ENCODE data around the gene ATRX. TPM values are rescaled to one million over a fixed set of nuclear protein-coding genes. Genes with fewer than 3 reads are reported as not detected.
"Not testable (repeated sequence)": the region's sequence is repeated elsewhere in the genome, so short reads cannot be mapped to it uniquely, and the experiment has no call there.

The ATRX gene, protein sequence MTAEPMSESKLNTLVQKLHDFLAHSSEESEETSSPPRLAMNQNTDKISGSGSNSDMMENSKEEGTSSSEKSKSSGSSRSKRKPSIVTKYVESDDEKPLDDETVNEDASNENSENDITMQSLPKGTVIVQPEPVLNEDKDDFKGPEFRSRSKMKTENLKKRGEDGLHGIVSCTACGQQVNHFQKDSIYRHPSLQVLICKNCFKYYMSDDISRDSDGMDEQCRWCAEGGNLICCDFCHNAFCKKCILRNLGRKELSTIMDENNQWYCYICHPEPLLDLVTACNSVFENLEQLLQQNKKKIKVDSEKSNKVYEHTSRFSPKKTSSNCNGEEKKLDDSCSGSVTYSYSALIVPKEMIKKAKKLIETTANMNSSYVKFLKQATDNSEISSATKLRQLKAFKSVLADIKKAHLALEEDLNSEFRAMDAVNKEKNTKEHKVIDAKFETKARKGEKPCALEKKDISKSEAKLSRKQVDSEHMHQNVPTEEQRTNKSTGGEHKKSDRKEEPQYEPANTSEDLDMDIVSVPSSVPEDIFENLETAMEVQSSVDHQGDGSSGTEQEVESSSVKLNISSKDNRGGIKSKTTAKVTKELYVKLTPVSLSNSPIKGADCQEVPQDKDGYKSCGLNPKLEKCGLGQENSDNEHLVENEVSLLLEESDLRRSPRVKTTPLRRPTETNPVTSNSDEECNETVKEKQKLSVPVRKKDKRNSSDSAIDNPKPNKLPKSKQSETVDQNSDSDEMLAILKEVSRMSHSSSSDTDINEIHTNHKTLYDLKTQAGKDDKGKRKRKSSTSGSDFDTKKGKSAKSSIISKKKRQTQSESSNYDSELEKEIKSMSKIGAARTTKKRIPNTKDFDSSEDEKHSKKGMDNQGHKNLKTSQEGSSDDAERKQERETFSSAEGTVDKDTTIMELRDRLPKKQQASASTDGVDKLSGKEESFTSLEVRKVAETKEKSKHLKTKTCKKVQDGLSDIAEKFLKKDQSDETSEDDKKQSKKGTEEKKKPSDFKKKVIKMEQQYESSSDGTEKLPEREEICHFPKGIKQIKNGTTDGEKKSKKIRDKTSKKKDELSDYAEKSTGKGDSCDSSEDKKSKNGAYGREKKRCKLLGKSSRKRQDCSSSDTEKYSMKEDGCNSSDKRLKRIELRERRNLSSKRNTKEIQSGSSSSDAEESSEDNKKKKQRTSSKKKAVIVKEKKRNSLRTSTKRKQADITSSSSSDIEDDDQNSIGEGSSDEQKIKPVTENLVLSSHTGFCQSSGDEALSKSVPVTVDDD (N-terminal part only)
- 18.8 TPM for total RNA-seq

DNA sequence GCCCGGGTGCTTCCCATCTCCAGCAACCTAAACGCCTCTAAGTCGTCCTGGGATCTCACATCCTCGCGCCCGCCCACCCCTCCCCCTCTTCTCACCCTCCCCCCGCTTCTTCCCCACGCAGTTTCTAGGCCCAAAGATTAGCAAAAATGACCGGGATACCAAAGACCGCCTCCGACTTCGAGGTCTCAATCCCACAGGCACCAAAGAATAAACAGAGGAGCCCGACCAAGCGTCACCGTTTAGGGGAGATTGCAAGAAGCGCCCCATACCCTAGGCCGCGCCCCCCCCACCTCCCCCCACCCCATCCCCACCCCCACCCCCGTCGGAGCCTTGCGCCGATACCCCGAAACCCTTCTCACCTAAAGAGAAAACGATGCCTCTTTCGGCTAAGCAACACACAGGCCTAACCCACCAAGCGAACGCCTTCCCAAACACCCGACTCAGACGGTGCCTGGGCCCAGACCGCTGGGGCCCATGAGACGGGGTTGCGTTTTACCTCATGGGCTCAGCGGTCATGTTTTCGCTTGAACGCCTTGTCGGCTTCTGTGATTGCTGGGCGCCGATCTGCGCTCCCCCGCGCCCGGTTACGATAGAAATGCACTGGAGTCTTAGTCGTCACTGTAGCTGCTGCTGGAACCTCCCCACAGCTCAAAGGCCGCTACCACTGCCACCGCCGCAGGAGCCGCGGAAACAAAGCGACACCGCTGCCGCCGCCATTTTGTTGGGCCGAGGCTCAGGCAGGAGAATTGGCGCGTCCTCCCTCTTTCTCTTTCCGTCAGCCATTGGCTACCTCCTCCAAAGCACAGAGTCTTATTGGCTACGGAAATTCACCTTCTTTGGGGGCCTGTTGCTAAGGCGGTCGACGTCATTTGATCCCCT, at the start of gene ATRX:
TSS of gene ATRX (minus strand) at position 731 of the 879 bp plus-strand sequence. CDS start at position 516, 215 bp downstream.
- ATAC-seq: peak; percentile 90
- peak; percentile 71 for DNase-seq (ENCODE audit: low spot score)

DNA sequence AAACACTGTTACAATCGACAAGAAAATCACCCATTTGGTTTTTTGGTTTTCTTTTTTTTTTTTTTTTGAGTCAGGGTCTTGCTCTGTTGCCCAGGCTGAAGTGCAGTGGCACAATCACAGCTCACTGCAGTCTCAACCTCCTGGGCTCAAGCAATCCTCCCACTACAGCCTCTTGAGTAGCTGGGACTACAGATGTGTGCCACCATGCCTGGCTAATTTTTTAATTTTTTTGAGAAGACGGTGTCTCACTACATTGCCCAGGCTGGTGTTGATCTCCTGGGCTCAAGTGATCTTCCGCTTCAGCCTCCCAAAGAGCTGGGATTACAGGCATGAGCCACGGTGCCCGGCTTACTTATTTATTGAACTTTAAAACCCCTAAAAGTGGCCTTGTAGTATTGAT, 45.5 kb upstream of the ATRX start:
- not testable (repeated sequence) for ATAC-seq; DNase-seq (ENCODE audit: low spot score)

DNA sequence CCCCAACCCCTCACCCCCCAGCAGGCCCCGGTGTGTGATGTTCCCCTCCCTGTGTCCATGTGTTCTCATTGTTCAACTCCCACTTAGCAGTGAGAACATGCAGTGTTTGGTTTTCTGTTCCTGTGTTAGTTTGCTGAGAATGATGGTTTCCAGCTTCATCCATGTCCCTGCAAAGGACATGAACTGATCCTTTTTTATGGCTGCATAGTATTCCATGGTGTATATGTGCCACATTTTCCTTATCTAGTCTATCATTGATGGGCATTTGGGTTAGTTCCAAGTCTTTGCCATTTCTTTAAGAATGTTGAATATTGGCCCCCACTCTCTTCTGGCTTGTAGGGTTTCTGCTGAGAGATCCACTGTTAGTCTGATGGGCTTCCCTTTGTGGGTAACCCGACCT, 36.0 kb upstream of the ATRX start:
- ATAC-seq: not testable (repeated sequence)

DNA sequence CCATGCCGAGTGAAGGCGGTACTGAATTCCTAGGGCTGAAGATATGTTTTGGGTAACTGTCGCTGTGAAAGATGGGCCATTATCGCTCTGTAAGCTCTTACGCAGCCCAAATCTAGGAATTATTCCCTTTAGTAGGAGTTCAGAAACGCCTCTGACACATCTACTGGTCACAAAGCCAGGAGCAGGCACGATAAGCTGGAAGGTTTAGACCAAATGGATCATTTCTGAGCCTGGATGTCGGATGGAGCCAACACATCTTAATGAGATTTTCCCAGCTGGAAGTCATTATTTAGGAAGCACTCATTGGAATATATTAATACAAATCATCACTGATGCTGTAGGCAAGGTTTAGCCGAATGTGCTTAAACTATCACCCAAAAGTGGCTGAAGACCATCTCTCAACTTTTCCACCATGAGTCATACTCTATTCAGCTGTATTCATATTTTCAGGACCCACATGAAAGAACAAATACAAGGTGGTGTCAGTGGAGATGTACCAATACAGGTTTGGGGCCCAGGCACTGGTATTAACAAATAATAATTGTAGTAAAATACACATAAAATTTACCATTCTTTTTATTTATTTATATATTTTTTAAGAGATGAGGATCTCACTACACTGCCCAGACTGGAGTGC, 34.2 kb upstream of the ATRX start:
- DNase-seq (ENCODE audit: low spot score) (no peak), ATAC-seq (no peak)

More for the DNA sequence above, 36.0 kb upstream of the ATRX start:
- not testable (repeated sequence) for DNase-seq (ENCODE audit: low spot score)

DNA sequence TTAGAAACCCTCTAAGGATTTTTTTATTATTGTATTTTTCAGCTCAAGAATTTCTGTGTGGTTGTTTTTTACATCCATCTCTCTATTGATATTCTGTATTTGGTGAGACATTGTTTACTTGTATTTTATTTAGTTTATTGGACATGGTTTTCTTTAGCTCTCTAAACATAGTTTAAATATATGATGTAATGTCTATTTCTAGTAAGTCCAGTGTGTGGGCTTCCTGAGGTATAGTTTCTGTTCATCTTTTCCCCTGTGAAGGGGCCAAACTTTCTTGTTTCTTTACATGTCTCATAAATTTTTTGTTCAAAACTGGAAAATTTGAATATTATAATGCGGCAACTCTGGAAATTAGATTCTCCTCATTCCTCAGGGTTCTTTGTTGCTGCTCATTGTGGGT, 28.2 kb upstream of the ATRX start:
- DNase-seq (ENCODE audit: low spot score) (no peak), ATAC-seq (no peak)

DNA sequence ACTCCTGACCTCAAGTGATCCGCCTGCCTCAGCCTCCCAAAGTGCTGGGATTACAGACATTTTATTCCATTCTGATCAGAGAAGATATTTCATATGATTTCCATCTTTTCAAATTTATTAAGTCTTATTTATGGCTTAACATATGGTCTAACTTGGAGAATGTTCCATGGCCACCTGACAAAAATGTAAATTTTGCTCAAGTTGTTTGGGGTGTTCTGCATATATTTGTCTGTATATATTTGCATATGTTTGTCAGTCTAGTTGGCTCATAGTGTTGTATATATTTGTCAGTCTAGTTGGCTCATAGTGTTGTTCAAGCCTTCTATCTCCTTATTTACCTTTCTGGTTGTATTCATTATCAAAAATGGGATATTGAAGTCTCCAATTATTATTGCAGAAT, 16.2 kb upstream of the ATRX start:
- DNase-seq (ENCODE audit: low spot score) (no peak), ATAC-seq (no peak)

DNA sequence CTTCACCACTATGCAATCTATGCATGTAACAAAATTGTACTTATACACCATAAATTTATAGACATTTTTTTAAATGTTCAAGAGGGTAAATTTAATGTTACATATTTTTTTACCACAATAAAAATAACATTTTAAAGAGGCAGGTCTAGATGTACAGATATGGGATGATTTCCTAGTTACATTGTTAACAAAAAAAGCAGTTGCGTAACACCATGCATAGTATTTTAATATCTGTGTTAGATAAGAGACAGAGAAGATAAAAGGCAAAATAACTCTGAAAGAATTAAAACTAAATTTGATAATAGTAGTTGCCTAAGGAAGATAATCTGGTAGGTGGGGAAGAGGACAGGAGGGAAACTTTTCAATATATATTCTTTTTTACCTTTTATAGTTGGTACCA, 9.1 kb upstream of the ATRX start:
- no peak for ATAC-seq
- DNase-seq (ENCODE audit: low spot score): no peak

DNA sequence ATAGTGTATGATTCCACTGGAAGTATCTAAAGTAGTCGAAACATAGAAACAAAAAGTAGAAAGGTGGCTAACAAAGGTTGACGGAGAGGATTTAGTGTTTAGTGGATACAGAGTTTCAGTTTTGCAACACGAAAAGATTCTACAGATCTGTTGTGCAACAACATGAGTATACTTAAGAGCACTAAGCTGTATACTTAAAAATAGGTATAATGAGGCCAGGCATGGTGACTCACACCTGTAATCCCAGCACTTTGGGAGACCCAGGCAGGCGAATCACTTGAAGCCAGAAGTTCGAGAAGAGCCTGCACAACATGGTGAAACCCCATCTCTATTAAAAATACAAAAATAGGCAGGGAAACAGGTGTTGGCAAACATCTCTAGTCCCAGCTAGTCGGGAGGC, 7.9 kb upstream of the ATRX start:
- no peak for ATAC-seq
- DNase-seq (ENCODE audit: low spot score): no peak

DNA sequence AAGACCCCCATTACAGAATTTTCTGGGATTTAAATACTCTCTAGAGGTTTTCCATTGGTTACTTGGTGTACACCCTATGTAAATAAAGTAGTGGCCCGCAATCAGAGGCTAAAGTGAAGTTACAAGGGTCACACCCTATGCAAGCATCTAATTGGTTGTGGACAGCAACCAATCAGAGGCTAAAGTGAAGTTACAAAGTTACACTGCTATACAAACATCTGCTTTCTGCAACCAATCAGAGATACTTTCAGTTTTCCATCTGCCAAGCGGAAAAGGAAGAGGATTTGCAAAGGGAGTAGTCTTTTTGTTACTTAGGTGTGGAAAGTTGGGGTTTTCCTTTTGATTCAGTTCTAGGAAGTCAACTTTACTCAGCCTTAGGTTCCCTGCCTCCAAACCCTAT, 2.0 kb upstream of the ATRX start:
- DNase-seq (ENCODE audit: low spot score): peak; percentile 48
- peak; percentile 74 for ATAC-seq

DNA sequence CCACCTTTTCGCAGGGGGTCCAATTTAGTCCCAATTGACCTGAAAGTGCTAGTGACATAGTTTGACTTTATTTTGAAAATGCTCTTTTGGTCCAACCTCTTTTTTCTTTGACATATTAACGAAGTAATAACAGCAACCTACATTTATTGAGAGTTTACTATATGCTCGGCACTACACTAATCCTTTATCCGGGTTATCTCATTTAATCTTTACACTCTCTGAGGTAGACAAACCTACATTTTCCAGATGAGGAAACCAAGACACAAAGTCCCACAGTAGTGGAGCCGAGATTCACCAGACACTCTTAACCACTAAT, 307 bp upstream of the ATRX start:
- ATAC-seq (no peak), DNase-seq (ENCODE audit: low spot score) (no peak)

DNA sequence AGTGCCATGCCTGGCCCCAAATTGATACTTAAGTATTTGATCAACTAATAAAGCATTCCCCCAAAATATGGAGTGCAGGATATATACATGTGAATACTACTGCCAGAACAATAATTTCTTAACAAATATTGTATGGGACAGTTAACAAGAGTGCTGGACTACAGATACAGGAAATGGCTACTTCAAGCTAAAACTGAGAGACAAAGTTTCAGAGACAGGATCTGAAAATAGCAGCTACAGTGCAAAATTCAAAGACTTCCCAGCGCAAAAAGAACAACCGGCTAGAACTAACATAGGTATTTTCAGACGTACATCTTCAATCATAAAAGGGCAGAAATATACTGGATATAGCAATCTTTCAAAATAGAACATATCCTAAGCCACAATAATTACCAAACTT, 6.3 kb downstream of the ATRX start:
- DNase-seq (ENCODE audit: low spot score) (no peak), ATAC-seq (no peak)

DNA sequence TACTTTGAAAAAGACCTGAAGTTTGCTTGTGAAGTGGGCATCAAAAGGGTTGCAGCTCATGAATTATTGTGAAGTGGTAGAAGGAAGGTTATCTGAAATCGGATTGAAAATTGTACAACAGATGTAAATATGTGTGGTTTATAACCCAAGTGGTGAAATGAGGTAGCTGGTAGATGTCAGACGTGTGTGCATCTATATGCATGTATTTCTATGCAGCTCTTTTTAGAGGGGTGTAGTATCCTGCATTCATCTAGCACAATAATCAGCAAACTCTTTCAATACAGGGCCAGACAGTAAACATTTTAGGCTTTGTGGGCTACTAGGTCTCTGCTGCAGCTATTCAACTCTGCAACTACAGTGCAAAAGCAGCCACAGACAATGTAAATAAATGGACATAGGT, 9.4 kb downstream of the ATRX start:
- ATAC-seq: no peak
- DNase-seq (ENCODE audit: low spot score): no peak

DNA sequence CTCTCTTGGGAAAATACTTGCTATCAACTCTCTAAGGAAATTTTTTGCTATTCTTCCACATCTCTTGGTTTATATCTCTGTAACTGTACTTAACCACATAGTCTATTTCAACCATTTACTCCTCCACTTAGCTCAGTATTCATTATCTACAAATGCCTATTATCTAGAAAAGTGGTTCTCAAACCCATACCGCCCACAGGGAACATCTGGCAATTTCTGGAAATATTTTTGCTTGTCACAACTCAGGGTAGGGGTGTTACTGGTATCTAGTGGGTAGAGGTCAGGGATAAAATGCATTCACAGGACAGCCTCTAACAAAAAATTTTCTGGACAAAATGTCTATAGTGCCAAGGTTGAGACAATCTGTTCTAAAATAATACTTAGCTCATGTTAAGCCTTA, 14.4 kb downstream of the ATRX start:
- DNase-seq (ENCODE audit: low spot score): no peak
- ATAC-seq: no peak

DNA sequence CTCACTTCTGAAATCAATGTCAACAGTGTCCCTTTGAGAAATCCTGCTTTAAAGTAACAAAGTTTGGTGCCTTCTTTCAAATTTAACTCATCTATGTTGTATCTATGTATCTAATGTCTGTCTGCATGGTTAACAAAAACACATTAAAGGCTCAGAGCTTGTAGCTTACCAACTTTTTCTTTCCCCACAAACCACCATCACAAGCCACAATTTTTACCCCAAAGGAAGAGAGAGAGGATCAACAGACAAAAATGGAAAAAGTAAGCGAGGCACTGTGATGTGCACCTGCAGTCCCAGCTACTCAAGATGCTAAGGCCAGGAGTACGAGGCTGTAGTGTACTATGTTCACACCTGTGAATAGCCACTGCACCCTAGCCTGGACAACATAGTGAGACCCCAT, 17.2 kb downstream of the ATRX start:
- ATAC-seq: no peak
- DNase-seq (ENCODE audit: low spot score): no peak

DNA sequence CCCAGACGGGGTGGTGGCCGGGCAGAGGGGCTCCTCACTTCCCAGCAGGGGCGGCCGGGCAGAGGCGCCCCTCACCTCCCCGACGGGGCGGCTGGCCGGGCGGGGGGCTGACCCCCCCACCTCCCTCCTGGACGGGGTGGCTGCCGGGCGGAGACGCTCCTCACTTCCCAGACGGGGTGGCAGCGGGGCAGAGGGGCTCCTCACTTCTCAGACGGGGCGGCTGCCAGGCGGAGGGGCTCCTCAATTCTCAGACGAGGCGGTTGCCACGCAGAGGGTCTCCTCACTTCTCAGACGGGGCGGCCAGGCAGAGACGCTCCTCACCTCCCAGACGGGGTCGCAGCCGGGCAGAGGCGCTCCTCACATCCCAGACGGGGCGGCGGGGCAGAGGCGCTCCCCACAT, 19.8 kb downstream of the ATRX start:
- not testable (repeated sequence) for DNase-seq (ENCODE audit: low spot score); ATAC-seq

DNA sequence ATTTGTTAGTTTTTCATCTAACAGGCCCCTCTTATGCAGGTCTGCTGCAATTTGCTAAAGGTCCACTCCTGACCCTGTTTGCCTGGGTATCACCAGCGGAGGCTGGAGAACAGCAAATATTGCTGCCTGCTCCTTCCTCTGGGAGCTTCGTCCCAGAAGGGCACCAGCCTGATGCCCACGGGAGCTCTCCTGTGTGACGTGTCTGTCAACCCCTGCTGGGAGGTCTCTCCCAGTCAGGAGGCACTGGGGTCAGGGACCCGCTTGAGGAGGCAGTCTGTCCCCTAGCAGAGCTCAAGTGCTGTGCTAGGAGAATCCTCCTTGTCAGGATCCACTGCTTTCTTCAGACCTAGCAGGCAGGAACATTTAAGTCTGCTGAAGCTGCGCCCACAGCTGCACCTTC, 30.5 kb downstream of the ATRX start:
- ATAC-seq (no peak), DNase-seq (ENCODE audit: low spot score) (no peak)

DNA sequence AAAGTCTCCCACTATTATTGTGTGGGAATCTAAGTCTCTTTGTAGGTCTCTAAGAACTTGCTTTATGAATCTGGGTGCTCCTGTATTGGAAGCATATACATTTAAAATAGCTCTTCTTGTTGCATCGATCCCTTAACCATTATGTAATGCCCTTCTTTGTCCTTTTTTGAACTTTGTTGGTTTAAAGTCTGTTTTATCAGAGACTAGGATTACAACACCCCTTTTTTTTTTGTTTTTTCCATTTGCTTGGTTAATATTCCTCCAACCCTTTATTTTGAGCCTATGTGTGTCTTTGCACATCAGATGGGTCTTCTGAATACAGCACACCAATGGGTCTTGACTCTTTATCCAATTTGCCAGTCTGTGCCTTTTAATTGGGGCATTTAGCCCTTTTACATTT, 32.1 kb downstream of the ATRX start:
- DNase-seq (ENCODE audit: low spot score); ATAC-seq: not testable (repeated sequence)

DNA sequence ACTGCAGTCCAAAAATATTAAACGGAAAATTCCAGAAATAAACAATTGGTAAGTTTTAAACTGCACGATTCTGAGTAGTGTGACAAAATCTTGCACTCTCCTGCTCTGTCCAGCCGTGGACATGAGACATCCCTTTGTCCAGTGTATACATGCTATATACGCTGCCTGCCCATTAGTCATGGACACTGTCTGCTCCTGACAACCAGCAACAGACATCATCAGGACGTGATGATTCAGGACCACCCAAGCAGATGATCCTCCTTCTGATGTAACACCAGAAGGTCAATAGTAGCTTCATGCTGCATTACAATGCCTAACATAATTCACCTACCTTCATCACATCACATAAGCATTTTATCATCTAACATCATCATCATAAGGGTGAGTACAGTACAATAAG, 36.3 kb downstream of the ATRX start:
- DNase-seq (ENCODE audit: low spot score) (no peak), ATAC-seq (no peak)

DNA sequence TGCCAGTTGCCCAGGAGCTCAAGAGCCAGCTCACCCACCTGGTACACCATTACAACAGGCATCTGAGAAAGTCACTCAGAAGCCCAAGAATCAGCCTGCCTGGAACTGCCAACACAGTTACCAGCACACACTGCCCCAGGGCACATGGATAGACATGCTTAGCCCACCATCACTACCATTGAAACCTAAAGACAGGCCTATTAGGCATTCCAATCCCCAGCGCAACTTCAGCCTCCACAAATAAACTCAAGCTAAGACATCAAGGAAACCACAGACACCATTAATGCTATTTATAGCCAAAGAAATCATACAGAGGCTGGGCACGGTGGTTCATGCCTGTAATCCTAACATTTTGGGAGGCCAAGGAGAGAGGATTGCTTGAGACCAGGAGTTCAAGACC, 42.3 kb downstream of the ATRX start:
- DNase-seq (ENCODE audit: low spot score) (no peak), ATAC-seq (no peak)
